ENCODE data around the gene RPL37.

GRCh38 chr5:40875958-40876357 lies 40.9 kb upstream of the RPL37 start:
- TF ChIP-seq, protein P1, sequence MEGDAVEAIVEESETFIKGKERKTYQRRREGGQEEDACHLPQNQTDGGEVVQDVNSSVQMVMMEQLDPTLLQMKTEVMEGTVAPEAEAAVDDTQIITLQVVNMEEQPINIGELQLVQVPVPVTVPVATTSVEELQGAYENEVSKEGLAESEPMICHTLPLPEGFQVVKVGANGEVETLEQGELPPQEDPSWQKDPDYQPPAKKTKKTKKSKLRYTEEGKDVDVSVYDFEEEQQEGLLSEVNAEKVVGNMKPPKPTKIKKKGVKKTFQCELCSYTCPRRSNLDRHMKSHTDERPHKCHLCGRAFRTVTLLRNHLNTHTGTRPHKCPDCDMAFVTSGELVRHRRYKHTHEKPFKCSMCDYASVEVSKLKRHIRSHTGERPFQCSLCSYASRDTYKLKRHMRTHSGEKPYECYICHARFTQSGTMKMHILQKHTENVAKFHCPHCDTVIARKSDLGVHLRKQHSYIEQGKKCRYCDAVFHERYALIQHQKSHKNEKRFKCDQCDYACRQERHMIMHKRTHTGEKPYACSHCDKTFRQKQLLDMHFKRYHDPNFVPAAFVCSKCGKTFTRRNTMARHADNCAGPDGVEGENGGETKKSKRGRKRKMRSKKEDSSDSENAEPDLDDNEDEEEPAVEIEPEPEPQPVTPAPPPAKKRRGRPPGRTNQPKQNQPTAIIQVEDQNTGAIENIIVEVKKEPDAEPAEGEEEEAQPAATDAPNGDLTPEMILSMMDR (IDR thresholded peaks at IDR 0.05) = no peak
- no peak for TF ChIP-seq EP300 (IDR thresholded peaks at IDR 0.05)
